HG03196 (cell line): ENCODE data around the gene IGF1R.

ENCODE experiments used
- ATAC-seq: cut with Tn5 transposase; IDR thresholded peaks from one replicate; pipeline ENCODE4 v1.9.1; 2021; ENCODE audit not compliant: unreplicated experiment

The IGF1R gene

GRCh38 chr15:98648654-98649471, 524 bp downstream of the IGF1R start:
- peak; percentile 20 for ATAC-seq

- ATAC-seq: no peak
These were observed 1.4 kb downstream of the IGF1R start for GRCh38 chr15:98649472-98650416.

- ATAC-seq: no peak
These were observed 2.2 kb downstream of the IGF1R start for GRCh38 chr15:98650417-98651035.

- ATAC-seq: no peak
These were observed 2.7 kb downstream of the IGF1R start for GRCh38 chr15:98651036-98651481.

GRCh38 chr15:98651581-98652220, 3.4 kb downstream of the IGF1R start:
- no peak for ATAC-seq

GRCh38 chr15:98653686-98654085, 5.3 kb downstream of the IGF1R start:
- ATAC-seq: no peak

GRCh38 chr15:98654790-98655360, 6.5 kb downstream of the IGF1R start:
- ATAC-seq: no peak

GRCh38 chr15:98655732-98656131, 7.4 kb downstream of the IGF1R start:
- ATAC-seq: no peak

DNA sequence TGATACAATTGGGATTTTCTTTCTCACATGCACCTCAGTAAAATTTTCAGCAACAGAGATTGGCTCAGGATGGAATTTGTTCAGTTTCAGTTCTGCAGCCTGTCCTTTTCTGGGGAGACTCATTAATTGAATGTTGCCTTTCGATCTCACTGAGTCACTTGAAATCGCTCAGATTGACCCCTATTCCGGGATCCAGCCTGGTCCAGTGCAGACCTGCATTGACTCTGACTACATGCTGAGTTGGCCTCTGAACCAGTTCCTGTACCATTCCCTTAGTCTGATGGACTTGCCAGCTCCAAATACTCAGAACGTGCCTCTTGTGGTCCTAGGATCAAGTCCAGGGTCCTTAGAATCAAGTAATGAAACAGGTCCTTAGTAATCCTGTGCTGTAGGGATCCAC, 9.4 kb downstream of the IGF1R start:
- ATAC-seq: no peak

- peak; percentile 69 for ATAC-seq
These were observed 10.7 kb downstream of the IGF1R start for GRCh38 chr15:98658831-98659699.

DNA sequence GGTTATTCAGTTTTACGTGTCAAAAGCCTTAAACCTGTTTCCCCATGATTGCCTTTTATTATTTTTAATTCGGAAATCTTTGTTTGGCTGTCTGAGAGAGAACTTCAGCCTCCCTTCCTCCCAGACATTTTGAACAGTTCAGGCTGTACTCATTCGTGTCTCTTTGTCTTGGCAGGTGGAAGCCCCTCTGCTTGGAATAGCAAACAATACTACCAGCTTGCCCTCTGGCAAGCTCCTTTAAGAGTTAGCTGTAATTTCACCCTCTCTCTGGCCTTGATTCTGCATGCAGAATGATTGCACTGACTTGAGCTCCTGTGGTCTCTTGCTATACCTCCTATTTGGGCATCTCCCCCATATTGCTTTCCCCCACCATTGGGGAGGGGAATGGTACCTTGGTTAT, 11.7 kb downstream of the IGF1R start:
- no peak for ATAC-seq

- no peak for ATAC-seq
These were observed 14.7 kb downstream of the IGF1R start for GRCh38 chr15:98663045-98663444.

DNA sequence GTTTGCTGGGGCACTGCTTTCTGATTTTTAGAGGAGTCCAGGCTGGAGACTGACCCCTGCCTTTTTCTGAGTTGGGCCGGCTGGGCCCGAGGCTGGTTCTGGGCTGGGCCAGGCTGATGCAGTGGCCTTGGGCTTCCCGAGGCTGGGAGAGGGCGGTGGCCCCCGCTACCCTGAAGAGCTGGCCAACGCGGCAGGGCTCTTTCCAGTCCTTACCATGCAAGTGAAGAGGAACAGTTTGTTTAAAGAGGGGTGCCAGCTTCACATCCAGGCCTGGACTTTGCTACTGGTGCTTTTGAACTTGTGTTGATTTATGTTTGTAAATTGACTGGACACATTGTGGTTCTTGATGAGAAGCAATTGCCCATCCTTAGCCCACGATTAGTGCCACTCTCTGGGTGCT, 15.3 kb downstream of the IGF1R start:
- ATAC-seq: no peak

- no peak for ATAC-seq
These were observed 18.1 kb downstream of the IGF1R start for GRCh38 chr15:98666441-98666840.

GRCh38 chr15:98666841-98667240, 18.5 kb downstream of the IGF1R start:
- ATAC-seq: no peak

GRCh38 chr15:98667521-98668179, 19.3 kb downstream of the IGF1R start:
- no peak for ATAC-seq

GRCh38 chr15:98668566-98669308, 20.4 kb downstream of the IGF1R start:
- ATAC-seq: no peak

GRCh38 chr15:98669638-98670037, 21.3 kb downstream of the IGF1R start:
- no peak for ATAC-seq
